ENCODE data around the gene FCHSD2.

- no peak for TF ChIP-seq CTCF (IDR thresholded peaks at IDR 0.05)
- no peak for TF ChIP-seq CHD2 (IDR thresholded peaks at IDR 0.05; ENCODE audit: low read length, partially characterized antibody)
- TF ChIP-seq ZSCAN20 (CRISPR knock-in tag; IDR thresholded peaks at IDR 0.05): no peak
- TF ChIP-seq KDM1A (IDR thresholded peaks at IDR 0.05; ENCODE audit: low read depth): no peak
- no peak for TF ChIP-seq USF2 (IDR thresholded peaks at IDR 0.05)
- TF ChIP-seq POLR2A (IDR thresholded peaks at IDR 0.05; ENCODE audit: low read length): no peak
- no peak for TF ChIP-seq CHD4 (IDR thresholded peaks at IDR 0.05; ENCODE audit: borderline replicate concordance)
Measured at GRCh38 chr11:72897506-72897905, 244.6 kb downstream of the FCHSD2 start.
